ENCODE measurements around the gene SLC7A1.

DNA sequence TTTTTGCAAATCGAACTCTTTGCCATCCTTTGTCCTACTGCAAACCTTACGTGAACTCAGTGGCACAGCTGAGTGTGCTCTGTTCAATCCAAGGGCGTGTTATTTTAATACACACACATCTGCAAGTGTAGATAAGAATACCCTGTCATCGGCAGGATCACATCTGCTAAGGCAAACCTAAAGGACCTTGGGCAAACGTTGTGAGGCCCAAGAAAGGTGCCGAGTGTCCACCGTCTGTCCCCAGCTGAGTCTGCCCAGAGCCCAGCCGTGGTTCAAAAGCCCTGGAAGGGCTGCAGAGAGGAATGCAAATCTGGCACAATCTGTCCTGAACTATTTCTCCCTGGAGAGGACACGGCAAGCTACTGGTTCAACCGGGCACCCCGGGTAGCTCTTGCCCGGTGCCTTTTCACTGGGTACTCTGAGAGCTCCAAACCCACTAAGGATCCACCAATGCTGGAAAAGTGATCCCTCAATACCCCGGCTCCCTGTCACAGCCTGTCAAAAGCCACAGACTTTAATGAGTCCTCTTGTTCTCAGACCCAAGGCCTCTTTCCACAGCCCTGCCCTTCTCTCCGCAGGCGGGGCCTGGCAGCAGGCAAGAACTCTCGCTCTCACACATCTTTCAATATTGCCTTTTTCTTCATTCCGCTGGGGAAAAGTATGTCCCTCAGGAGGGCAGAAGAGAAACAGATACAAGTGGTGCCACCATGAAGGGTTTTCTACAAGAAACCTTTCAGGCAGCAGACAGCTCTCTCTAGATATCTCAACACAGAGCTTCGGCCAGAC is 17.0 kb downstream of the SLC7A1 start:
- TF ChIP-seq, protein P1, sequence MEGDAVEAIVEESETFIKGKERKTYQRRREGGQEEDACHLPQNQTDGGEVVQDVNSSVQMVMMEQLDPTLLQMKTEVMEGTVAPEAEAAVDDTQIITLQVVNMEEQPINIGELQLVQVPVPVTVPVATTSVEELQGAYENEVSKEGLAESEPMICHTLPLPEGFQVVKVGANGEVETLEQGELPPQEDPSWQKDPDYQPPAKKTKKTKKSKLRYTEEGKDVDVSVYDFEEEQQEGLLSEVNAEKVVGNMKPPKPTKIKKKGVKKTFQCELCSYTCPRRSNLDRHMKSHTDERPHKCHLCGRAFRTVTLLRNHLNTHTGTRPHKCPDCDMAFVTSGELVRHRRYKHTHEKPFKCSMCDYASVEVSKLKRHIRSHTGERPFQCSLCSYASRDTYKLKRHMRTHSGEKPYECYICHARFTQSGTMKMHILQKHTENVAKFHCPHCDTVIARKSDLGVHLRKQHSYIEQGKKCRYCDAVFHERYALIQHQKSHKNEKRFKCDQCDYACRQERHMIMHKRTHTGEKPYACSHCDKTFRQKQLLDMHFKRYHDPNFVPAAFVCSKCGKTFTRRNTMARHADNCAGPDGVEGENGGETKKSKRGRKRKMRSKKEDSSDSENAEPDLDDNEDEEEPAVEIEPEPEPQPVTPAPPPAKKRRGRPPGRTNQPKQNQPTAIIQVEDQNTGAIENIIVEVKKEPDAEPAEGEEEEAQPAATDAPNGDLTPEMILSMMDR (IDR thresholded peaks at IDR 0.05), result no peak
- TF ChIP-seq POLR2A (IDR thresholded peaks at IDR 0.05), result no peak
